RPMI8226 (cell line): ENCODE measurements around the gene PPM1H.
"Not testable (repeated sequence)": the region's sequence is repeated elsewhere in the genome, so short reads cannot be mapped to it uniquely, and the experiment has no call there.

Source experiments
- DNase-seq: peaks from one replicate; pipeline ENCODE4 v3.0.0-alpha.2; 2015

Gene PPM1H, protein sequence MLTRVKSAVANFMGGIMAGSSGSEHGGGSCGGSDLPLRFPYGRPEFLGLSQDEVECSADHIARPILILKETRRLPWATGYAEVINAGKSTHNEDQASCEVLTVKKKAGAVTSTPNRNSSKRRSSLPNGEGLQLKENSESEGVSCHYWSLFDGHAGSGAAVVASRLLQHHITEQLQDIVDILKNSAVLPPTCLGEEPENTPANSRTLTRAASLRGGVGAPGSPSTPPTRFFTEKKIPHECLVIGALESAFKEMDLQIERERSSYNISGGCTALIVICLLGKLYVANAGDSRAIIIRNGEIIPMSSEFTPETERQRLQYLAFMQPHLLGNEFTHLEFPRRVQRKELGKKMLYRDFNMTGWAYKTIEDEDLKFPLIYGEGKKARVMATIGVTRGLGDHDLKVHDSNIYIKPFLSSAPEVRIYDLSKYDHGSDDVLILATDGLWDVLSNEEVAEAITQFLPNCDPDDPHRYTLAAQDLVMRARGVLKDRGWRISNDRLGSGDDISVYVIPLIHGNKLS

DNA sequence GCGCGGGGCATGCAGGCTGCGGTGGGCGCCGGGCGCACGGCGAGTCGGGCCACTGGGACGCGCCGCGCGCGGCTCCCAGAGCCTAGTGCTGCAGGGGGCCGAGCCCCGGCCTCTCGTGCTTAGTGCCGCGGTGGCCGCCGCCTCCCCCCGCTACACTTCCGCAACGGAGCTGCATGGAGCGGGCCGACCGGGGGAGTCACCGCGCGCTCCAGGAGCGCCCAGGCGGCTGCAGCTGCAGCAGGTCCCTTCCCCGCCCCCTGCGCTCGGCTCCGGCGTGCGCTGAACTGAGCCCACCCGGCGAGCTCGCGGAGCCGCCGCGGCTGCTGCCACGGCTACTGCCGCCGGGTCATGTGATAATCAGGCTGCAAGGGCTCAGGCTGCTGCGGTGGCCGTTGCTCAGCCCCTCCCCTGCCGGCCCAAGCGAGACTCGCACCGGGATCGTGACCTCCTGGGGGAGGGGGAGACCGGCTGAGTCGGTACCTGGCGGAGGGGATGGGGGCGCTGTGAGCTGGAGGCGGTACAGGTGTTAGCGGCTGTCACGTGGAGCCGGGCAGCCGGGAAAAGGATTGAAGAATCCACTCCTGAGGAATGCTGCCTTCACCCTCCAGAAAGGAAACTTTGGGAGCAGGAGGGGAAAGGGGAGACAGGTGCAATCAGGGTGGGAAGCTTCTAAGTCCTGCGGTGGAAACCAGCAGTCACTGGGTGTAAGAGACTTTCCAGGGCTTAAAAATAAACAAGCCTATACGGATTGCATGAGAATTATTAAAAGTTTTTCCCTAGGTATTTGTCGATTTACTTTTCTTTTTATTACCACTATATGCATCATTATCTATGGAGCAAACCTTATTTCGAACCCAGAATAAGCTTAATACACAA is at the start of gene PPM1H:
Gene PPM1H (minus strand): TSS at position 352 of the 876 bp plus-strand sequence. CDS start 414 bp downstream, outside the sequence.
- DNase-seq: peak; percentile 94

DNA sequence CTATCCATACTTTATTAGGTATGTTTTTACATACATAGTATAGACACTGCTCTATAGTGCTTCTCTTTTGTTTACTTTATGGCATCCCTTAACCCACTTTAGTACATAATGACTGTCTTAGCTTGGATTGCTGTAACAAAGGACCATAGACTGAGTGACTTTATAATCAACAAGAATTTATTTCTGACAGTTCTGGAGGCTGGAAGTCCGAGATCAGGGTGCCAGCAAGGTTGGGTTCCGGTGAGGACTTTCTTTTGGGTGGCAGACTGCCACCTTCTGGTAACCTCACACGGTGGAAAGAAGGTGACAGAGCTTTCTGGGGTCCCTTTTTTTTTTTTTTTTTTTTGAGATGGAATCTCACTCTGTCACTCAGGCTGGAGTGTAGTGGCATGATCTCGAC is 48.6 kb upstream of the PPM1H start:
- peak; percentile 69 for DNase-seq

DNA sequence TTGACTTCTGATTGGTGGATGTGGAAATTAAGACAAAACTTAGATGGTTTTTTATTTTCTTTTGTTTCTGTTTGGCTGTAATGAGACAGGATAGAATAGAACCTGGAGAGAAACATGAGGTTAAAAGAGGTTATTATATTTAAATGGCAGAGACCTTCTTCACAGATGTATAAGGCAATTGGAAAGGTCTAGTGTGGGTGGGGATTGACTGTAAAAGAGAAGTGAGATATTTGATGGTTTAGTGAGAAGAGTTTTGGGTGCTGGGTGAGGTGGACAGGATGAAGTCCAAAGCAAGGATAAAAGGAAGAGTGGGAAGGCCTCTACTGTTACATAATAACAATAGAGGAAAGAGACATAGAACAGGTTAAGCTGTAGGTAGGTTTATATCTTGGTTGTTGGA is 43.8 kb upstream of the PPM1H start:
- no peak for DNase-seq

DNA sequence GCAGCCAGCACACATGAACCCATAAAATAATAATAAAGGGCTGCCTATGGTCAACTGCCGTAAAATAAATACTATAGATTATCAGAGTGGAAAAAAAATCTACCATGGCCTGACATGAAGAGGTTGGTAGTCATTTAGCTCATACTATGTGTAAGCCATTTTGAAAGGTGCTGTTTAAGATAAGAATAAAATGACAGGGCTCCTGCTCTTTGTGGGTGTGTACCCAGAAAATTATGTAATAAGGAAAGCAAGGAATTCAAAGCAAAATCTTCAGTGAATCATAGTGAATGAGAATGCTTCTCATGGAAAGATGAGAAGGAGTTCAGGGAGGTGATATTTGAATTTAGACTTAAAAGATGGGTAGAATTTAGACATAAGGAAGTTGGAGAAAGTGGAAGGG is 42.9 kb upstream of the PPM1H start:
- DNase-seq: no peak

DNA sequence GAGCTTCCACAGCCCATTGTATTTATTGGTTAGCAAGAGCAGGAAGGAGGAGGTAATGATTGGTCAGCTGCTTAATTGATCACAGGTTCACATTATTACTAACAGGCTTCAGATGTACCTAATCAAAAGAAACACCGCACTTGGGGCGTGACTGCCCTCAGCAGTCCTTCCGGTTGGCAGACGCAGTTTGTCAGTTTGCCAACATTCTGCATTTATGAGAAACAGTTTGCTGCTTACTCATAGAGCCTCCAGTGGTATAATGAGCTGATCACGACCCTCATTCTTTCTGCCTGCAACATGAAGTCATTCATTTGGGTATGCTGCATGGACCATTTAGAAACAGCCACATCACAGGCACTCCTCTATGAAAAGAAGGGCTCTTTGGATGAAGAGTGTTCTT is 42.5 kb upstream of the PPM1H start:
- DNase-seq: peak; percentile 80

DNA sequence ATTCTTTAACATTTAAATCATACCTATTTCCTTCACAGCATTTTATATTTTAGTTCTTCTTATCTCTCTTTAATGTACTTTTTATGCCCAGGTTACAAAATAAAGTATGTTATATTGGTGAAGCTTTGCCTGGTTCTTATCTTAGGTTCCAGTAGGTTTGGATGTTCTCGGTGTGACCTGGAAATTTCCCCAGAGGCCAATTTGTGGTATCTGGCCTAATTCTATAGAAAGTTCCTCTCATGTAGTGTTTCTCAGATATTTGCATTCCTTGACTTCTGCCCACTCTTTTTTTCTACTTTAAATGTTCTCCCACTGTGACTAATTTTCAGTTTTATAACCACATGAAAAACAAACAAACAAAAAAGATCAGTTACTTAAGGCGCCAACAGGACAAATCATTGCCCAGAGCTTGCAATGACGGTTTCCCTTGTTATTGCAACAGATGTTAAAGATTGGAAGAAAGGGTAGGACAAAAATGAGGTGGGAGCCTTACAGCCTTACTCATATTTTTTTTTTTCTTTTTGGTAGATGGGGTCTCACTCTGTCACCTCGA is 41.2 kb upstream of the PPM1H start:
- DNase-seq: no peak

DNA sequence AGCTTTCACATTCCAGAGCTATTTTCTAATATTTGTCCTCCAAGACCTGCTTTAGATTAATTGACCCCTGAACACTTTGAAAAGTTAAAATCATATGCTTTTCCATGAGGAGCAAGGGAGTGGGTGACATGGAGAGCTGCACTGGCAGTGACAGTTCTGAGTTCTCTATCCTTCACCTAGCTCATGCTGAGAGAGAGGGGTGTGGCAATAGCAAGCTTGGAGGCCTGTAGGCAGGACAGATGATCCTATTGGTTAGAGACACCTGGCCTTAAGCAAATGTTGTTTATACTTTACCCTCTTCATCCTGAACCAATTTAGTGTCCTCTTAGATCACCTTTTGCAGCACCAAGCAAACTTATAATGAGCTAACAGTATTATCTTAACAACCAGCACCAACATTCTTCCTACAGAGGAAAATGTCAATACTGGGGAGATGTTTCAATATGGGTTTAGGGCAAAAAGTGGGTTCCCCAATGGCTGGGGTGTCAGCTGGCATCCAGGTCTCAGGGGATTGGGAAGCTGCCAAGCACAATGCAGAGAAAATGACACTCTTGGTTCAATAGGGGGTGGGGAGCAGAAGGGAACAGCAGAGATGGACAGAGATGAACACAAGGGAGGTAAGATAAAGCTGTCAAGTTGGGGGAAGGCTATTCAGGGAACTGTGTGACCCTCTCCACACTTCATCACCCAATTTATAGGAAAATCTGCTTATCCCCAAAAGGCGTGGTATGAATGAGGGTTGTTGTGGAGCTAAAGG is 37.0 kb upstream of the PPM1H start:
- peak; percentile 75 for DNase-seq

DNA sequence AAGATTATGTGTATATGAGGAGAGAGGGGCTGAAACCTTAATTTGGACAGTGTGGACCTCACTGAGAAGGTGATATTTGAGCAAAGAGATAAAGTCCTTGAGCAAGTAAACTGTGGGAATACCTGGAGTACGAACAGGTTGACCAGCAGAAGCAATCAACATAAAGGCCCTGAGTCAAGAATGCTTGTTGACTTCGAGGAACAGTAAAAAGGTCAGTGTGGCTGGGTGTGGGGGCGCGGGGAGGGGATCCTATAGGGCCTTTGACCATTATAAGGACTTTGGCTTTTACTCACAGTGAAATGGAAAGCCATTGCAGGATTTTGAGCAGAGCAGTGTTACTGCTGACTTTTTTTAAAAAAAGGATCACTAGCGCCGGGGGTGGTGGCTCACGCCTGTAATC is 34.7 kb upstream of the PPM1H start:
- no peak for DNase-seq

DNA sequence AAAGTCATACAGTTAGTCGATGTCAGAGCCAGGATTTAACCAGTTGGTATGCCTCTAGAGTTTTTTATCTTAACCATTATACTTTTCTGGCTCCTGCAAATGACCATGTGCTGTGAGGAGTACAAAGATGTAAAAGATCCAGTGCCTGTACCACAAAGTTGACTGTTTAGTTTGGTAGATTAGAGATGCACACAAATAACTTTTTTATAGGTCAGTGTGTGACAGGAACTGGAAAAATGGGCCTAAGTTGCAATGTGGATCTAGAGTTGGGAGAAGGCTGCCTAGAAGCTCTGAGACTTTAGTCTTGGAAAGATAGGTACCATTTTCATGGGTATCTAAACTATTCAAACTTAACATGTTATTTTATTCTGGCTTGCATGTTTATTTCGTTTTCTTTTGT is 32.8 kb upstream of the PPM1H start:
- DNase-seq: no peak

DNA sequence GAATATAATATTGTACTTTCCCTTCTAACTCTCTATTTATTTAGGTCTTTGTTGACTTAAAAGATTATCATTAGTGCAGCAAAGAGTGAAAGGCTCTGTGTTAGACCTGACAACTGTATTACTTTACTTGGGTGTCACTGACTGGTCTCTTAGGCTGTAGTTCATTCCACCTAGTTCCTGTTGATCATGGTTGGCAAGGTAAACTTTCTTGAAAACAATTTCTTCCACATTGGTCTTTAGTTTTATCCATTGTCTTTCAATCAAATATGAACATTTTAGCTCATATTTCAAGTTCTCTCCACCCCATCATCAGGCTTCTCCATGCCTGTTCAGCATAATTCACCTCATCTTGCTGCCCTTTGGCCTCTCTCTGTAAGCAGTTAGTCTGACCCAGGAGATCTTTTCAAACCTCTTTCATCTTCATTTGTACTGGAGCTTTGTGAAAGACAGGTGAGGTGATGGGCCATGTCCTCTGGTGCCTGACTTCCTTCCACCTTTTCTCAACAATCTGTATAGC is 32.1 kb upstream of the PPM1H start:
- no peak for DNase-seq

DNA sequence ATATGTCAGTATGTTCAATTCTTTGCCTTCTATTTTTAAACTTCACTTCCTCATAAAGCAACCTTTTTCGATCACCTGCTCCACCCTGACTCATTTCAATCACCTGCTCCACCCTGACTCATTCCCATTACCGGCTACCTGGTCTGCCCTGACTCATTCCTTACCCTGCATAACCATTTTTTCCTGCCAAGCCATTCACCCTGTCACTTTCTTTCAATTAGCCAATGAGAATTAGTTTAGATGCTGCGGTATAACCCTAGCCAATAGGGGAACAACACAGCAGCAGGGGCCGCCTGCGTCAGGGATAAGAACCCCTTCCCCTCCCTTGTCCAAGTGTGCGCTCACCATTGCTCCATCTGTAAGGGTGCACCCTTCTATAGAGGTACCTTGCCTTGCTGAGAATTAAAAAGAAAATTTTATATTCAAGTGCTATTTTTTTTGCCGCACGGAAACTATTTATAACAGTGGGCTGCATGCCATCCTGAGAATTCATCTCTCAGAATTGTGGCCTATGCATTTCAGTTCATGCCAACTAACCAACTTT is 31.6 kb upstream of the PPM1H start:
- DNase-seq: peak; percentile 43

DNA sequence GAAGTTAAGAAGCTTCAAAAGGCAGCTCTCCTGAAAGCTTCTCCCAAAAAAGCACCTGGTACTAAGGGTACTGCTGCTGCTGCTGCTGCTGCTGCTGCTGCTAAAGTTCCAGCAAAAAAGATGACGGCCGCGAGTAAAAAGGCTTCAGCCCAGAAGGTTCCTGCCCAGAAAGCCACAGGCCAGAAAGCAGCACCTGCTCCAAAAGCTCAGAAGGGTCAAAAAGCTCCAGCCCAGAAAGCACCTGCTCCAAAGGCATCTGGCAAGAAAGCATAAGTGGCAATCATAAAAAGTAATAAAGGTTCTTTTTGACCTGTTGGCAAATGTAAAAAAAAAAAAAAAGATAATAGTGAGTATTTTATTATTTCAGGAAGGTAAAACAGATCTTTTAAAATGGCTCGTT is 30.8 kb upstream of the PPM1H start:
- DNase-seq: peak; percentile 70

DNA sequence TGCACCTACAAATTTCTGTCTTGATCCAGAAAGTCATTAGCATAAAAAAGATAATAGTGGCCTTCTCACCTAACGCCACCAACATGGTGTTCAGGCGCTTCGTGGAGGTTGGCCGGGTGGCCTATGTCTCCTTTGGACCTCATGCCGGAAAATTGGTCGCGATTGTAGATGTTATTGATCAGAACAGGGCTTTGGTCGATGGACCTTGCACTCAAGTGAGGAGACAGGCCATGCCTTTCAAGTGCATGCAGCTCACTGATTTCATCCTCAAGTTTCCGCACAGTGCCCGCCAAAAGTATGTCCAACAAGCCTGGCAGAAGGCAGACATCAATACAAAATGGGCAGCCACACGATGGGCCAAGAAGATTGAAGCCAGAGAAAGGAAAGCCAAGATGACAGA is 30.3 kb upstream of the PPM1H start:
- DNase-seq: not testable (repeated sequence)

DNA sequence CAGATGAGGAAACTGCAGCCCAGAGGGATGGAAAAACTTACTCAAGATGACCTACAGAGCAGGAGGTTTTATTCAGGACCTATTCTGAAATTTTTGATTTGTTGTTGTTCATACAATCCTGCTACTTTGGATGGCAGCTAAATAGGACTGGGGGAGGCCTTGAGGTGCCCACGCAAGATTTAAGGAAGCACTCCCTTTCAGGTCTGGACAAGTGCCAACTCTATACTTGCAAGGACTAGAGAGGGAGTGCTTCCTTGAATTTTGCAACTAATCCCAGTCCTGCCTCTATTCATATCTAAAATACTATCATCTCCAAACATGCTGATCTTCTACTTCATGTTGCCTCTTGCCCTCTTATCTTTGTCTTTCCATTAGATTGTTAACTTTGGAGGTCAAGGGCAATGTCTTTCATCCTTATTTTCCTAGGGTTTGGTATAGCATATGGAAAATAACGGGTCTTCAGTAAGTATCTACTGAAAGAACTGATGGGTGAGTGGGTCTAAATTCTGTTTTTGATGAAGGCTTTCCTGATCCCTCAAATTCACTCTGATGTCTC is 28.6 kb upstream of the PPM1H start:
- DNase-seq: no peak

DNA sequence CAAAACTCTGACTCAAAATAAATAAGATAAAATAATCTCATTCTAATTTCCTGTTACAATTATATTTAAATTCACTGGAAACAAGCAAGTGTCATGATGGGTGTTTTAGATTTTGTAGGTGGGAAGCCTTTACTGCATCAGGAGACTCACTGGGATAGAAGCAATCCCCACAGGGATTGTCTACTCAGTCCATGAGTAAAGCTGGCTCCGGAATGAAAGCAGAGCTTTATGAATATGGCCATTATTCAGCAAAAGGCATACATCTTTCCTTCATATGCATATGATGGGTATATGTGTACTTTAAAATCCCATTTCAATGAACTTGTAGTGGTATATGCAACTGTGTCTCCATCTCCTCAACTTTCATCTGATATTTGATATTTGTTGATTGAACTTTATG is 25.4 kb upstream of the PPM1H start:
- DNase-seq: no peak

DNA sequence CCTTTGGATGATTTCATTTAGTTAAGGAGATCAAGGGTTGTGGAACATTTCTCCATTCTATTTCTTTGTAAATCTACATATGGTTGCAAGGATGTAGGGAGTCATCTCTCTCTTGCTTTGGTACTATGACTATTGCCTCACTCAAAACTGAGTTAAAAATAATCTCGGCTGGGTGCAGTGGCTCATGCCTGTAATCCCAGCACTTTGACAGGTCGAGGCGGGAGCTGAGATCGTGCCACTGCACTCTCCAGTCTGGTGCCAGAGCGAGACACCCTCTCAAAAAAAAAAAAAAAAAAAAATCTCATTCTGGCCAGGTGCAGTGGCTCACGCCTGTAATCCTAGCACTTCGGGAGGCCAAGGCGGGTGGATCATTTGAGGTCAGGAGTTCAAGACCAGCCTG is 24.8 kb upstream of the PPM1H start:
- DNase-seq: peak; percentile 64

DNA sequence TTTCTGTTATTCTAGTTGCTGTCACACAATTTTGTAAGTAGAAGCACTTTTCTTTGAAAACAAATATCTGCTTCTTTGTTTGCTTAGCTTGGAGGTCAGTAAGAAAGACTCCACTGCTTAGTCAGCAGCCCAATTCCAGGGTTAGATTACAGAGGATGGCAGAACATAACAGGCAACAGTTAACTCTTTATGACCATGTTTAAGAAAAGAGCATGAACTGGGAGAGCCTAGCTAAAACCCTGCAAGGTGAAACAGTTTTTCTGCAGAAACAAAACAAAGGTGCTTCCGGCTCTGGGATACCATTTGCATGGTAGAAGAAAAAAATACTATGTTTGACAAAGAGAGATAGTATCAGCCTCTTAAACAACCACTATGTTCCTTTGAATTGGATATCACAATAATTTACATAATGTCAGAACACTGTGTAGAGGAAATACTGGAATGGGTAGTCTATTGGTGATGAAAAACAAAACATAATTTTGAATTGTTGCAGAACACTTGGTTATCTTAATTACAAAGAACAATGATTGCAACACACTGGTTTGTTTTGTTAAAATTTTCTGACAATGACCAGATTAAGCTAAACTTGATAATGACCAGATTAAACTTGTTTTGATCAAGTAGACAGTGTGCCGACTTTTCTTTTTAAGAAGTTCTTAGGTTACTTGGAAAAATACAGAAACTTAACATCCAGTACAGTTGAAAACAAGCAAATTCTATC is 22.4 kb upstream of the PPM1H start:
- peak; percentile 79 for DNase-seq

DNA sequence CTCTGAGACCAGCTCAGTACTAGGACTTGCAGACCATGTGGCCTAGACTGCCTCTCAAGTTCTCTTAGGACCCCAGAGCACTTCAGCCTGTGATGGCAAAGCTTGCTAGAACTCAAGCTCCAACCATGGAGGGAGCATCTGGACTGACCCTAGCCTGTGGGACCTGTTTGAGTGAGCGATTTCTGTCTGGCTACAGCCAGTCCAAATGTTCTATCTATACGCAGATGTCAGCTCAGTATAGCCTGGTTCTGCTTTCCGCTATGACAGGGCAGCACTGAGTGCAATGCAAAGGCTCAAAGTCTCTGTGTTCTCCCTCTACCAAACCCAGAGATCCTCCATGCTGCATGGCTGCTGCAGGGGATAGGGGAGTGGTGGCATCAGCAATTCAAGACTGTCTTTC is 20.7 kb upstream of the PPM1H start:
- DNase-seq: no peak

DNA sequence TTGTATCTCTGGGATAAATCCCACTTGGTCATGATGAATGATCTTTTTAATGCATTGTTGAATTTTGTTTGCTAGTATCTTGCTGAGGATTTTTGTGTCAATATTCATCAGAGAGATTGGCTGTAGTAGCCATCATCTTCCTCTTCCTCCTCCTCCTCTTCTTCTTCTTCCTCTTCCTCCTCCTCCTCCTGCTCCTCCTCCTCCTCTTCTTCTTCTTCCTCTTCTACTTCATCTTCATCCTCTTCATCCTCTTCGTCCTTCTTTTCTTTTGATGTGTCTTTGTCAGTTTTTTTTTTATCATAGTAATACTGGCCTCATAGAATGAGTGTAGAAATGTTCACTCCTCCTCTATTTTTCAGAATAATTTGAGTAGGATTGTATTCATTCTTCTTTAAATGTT is 15.4 kb upstream of the PPM1H start:
- no peak for DNase-seq

DNA sequence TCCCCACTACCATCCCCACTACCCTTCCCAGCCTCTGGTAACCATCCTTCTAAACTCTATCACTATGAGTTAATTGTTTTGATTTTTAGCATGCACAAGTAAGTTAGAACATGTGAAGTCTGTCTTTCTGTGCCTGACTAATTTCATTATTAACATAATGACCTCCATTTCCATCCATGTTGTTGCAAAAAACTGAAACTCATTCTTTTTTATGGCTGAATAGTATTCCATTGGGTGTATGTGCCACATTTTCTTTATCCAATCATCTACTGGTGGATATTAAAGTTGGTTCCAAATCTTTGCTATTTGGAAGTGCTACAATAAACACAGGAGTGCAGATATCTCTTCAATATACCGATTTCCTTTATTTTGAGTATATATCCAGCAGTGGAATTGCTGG is 13.2 kb upstream of the PPM1H start:
- DNase-seq: no peak

DNA sequence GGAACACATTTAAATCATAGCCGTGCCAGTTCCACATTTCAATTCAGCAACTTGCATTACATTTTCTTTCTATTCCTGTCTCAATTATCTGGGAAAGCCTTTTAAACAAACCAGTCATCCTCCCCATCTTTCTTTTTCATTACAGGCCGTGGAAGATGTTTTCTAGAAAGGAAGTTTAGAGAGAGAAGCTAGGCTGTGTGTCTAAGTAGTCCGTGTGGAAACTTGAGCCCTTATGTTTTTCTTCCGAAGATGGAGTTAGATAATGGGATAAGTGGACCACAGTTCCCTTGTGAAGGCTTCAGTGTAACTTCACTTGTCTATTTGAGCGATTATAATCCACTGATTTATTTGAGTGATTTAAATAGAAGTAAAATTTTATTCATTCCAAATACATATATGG is 12.4 kb upstream of the PPM1H start:
- no peak for DNase-seq
